IPS-18a (cell line): Measurements from ENCODE around the gene EDRF1.

ENCODE experiments used
- H3K27ac ChIP-seq: one replicate; pipeline ENCODE4 v1.5.1; 2013; ENCODE audit warnings: low read length
- H3K27me3 ChIP-seq: one replicate; pipeline ENCODE4 v1.6.1; 2013; ENCODE audit warnings: mild to moderate bottlenecking, low read length; ENCODE audit not compliant: control insufficient read depth, insufficient read depth
- H3K36me3 ChIP-seq: one replicate; pipeline ENCODE4 v1.6.1; 2013; ENCODE audit warnings: low read depth, low read length; ENCODE audit not compliant: control insufficient read depth
- H3K4me1 ChIP-seq: one replicate; pipeline ENCODE4 v1.6.1; 2013; ENCODE audit warnings: low read depth, low read length; ENCODE audit not compliant: control insufficient read depth
- H3K4me3 ChIP-seq: one replicate; pipeline ENCODE4 v1.5.1; 2013; ENCODE audit warnings: low read length
- H3K9ac ChIP-seq: one replicate; pipeline ENCODE4 v1.6.1; 2013; ENCODE audit warnings: mild to moderate bottlenecking, low read length, moderate library complexity
- H3K9me3 ChIP-seq: one replicate; pipeline ENCODE4 v1.6.1; 2013; ENCODE audit warnings: low read depth, low read length; ENCODE audit not compliant: control insufficient read depth

Gene EDRF1

DNA sequence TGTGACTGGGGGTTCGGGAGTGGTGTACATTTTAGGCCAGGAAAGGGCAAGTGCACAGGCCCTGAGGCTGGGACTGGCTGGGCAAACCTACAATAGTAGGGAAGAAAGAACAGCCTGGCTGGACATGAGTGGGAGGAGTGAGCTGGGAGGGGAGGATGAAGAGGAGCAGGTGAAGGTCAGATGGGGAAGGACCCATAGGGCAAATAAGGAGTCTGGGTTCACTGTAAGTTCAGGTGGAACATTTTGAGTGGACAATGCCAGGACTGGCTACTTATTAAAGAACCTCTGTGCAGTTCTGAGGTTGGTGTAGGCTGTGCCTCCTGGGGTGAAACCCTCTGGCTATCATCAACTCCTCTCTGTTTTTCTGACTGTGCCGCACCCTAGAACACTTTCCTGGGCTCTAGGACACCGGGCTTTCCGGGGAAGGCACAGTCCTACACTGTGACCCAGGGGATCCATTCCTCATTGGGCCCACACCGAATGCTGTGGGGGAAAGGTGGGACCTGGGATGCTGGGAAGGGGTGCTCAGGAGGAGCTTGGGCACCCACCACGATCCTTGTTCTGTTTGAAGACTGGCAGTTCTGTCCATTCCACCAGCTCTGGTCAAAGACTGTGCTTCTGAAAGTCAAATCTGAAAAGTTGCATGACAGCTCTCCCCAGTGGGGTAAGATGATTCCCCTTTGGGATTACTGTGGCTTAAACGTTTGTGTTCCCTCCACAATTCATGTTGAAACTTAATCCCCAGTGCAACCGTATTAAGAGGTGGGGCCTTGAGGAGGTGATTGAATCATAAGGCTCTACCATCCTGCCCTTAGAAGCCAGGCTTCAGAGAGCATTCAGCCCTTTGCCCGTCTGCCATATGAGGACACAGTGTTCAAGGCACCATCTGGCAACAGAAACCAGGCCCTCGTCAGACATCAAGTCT lies 60.2 kb downstream of the EDRF1 start:
- Histone ChIP-seq H3K9me3 (no peaks in the 10 kb centered on the region), H3K27me3 (no peaks in the 10 kb centered on the region), H3K9ac (no peak overlapping the region), H3K4me3 (no peak overlapping the region), H3K27ac (no peak overlapping the region), H3K36me3 (no peaks in the 10 kb centered on the region), H3K4me1 (no peaks in the 10 kb centered on the region)

DNA sequence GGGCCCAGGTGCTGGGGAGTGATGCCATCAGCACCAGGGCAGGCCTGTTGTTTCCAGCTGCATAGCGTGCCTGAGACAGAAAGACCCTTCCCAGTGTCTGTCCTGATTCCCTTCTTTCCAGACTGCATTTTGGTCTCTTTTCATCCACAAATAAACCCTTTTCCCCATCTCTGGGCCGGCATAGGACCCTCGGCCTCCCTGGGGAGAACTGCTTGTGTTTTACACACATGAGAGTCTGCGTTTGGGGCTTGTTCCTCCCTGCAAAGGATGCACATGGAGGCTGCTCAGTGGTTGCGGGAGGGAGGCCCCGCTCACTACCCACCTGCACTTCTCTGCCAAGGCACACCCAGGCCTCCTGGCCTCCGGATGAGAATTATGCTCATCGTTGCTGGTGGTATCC lies 61.9 kb downstream of the EDRF1 start:
- no peaks in the 10 kb centered on the region for H3K27me3 ChIP-seq
- H3K36me3 ChIP-seq = no peaks in the 10 kb centered on the region
- H3K9me3 ChIP-seq = no peaks in the 10 kb centered on the region
- H3K4me1 ChIP-seq = no peaks in the 10 kb centered on the region
- no peak overlapping the region for H3K27ac ChIP-seq
- no peak overlapping the region for H3K9ac ChIP-seq
- H3K4me3 ChIP-seq = no peak overlapping the region

DNA sequence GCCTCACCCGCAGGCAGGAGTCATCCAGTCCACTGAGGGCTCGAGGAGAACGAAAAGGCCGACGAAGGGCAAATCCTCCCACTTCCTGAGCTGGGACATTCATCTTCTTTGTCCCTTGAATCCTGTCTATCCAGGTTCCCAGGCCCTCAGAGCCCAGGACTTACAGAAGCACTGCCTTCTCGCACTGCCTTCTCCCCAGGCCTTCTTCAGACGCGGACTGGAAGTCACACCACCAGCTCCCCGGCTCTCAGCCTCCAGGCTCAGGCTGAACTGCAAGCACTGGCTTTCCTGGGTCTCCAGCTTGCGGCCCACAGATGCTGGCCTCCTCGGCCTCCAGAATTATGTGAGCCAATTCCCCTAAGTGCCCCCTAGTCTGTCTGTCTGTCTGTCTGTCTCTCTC lies 62.5 kb downstream of the EDRF1 start:
- no peaks in the 10 kb centered on the region for H3K36me3 ChIP-seq
- H3K27me3 ChIP-seq = no peaks in the 10 kb centered on the region
- H3K9ac ChIP-seq = no peak overlapping the region
- no peaks in the 10 kb centered on the region for H3K4me1 ChIP-seq
- H3K27ac ChIP-seq = no peak overlapping the region
- H3K9me3 ChIP-seq = no peaks in the 10 kb centered on the region
- H3K4me3 ChIP-seq = no peak overlapping the region

DNA sequence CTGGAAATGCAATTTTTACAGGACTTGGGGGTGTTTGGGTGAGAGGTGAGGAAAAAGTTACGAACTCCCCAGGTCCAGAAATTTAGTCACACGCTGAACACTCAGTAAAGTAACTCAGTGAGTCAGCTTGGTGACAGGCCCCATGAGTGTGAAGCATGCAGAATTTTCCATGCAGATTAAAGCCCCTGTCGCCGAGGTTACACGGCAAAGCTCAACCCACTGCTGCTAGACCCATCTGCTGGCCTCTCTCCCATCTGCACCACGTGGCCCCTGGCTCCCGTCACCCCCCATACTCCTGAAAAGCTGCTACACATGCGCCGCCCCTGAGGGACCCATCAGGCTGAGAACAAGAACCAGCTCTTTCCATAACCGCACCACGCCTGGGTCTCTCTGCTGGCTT lies 63.1 kb downstream of the EDRF1 start:
- Histone ChIP-seq H3K4me3 (no peak overlapping the region), H3K27me3 (no peaks in the 10 kb centered on the region), H3K27ac (no peak overlapping the region), H3K36me3 (no peaks in the 10 kb centered on the region), H3K9ac (no peak overlapping the region), H3K4me1 (no peaks in the 10 kb centered on the region), H3K9me3 (no peaks in the 10 kb centered on the region)

DNA sequence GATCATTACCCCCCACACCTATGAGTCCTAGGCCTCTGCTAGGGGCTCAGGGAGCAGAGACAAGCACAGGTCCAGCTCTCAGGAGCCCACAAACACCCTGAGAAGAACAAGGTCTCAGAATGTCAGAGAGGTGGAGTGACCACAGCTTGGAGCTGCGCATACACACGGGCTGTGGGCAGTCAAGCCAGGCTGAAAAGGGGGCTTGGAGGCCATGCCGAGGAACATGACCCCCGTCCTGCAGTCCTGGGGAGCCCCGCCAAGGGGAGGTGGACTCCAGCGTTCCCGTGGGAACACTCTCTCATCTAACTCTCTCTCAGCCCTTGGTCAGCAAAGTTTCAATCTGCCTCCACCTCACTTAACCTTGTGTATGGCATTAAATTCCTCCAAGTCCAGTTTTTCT lies 63.9 kb downstream of the EDRF1 start:
- Histone ChIP-seq H3K4me3 (no peak overlapping the region), H3K4me1 (no peaks in the 10 kb centered on the region), H3K27ac (no peak overlapping the region), H3K36me3 (no peaks in the 10 kb centered on the region), H3K27me3 (no peaks in the 10 kb centered on the region), H3K9me3 (no peaks in the 10 kb centered on the region), H3K9ac (no peak overlapping the region)

DNA sequence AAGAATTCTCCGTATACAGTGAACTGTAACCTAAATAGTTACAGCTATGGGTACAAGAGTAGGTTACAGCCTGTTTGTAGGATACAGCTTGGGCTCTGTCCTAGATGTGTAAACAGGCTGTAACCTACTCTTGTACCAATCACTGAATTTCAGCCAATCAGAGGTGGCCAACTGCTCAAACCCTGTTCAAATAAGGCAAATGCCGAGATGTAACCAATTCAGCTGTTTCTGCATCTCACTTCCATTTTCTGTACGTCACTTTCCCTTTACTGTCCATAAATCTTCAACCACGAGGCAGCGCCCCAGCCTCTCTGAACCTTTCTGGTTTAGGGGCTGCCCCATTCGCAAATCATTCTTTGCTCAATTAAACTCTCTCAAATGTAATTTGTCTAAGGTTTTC lies 64.4 kb downstream of the EDRF1 start:
- H3K36me3 ChIP-seq = peaks cover under 1% of the 10 kb centered on the region
- no peaks in the 10 kb centered on the region for H3K9me3 ChIP-seq
- H3K9ac ChIP-seq = no peak overlapping the region
- no peaks in the 10 kb centered on the region for H3K4me1 ChIP-seq
- no peak overlapping the region for H3K4me3 ChIP-seq
- H3K27me3 ChIP-seq = no peaks in the 10 kb centered on the region
- H3K27ac ChIP-seq = no peak overlapping the region

DNA sequence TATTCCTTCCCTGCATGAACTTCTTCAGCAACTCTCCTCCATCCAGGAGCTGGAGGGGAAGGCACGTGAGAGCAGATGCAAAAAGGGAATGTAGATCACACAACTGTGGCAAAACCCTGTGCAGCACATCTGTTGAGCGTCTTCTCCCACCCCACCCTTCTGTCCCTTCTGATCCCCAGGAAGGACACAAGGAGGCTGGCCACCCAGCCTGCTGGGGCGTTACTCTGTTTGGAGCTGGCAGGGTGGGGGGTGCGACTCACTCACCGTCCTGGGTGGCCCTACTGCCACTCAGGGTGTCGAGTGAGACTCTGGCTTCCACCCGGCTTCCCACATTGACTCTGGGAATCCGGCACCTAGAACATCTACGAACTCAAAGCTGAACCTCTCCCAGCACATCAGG lies 66.3 kb downstream of the EDRF1 start:
- Histone ChIP-seq H3K4me1 (no peaks in the 10 kb centered on the region), H3K27ac (no peak overlapping the region), H3K9ac (no peak overlapping the region), H3K27me3 (no peaks in the 10 kb centered on the region), H3K4me3 (no peak overlapping the region), H3K9me3 (no peaks in the 10 kb centered on the region), H3K36me3 (peaks cover 4% of the 10 kb centered on the region)

DNA sequence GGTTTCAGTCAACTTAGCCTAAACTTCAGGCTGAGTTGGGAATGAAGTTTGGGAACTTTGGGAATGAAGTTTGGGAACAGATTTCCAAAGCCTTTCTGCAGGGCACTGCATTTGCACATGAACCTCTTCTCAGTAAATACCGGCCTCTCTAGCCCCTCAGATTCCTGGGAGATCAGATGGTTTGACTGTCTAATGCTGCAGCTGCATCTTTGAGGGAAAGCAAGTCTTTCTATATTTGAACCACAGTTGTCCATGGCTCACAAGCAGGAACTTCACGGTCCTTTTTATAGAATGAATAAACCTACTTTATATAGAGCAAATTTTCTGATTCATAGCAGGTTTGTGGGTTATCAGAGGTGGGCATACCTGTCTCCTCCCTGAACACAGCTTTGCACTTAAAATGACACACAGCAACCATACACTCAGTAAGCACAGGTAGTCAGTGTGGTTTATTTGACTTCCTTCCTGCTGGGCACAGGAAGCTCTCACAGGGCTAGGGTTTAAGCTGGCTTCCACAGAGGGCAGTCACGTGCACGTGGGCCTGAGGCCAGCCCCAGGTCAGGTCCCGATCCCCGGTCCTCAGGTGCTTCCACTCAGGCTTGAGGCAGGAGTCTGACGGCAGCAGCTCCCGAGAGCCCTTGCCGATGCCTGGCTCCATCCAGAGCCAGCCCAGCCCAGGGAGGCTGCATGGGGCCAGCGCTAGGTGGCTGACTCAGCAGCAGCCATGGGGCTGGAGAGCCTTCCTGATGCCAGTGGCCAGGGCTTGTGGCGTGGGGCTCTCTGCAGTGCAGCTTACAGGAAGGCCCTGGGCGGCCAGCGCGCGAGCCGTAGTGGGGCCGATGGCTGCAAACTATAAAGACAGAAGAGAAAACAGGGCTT lies 68.9 kb downstream of the EDRF1 start:
- Histone ChIP-seq H3K9ac (no peak overlapping the region), H3K27me3 (no peaks in the 10 kb centered on the region), H3K36me3 (peaks cover 19% of the 10 kb centered on the region), H3K4me3 (no peak overlapping the region), H3K27ac (no peak overlapping the region), H3K9me3 (no peaks in the 10 kb centered on the region), H3K4me1 (no peaks in the 10 kb centered on the region)

DNA sequence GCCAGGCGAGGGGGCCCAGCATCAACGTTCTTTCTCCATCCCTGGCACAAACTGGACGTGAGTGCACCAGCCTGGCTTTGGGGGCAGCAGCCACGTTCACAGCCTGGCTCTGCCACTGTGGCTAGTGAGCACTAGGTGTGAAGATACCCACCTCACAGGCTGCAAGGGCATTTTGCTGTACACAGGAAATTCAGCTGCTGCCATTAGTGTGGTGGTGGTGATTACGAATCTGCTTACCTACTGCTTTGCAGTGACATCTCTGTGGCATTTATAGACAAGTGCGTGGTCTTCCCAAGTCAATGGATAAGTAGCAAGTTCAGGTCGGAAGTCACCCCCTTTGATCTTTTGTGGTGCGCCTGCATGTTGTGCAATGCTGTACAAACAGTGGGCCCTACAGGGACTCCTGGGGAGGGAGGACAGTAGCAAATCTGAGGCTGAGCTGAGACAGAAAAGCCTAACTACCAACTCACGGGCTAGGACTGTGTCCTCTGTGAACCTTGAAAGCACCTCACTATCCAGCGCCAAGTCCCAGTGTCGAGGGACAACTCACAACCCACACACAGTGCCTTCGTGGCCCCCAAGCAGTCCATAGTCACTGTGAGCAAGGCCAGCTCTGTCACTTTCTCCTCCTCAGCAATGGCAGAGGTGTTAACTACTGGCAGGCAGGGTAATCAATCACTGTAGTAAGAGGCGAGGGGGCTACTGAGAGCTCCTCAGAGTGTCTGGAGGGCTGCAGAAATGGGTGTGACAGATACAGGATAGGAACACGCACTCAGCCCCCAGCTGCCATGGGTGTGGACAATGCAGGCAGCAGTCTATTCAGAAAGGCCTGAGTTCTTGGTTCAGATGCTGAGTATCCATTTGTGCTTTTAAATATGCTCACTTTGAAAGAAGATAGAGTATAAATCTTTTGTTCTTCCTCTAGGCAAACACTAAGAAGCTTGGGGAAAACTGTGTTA lies 73.1 kb downstream of the EDRF1 start:
- Histone ChIP-seq H3K36me3 (peaks cover 39% of the 10 kb centered on the region), H3K27me3 (no peaks in the 10 kb centered on the region), H3K9me3 (no peaks in the 10 kb centered on the region), H3K4me1 (no peaks in the 10 kb centered on the region), H3K9ac (no peak overlapping the region), H3K4me3 (no peak overlapping the region), H3K27ac (no peak overlapping the region)

DNA sequence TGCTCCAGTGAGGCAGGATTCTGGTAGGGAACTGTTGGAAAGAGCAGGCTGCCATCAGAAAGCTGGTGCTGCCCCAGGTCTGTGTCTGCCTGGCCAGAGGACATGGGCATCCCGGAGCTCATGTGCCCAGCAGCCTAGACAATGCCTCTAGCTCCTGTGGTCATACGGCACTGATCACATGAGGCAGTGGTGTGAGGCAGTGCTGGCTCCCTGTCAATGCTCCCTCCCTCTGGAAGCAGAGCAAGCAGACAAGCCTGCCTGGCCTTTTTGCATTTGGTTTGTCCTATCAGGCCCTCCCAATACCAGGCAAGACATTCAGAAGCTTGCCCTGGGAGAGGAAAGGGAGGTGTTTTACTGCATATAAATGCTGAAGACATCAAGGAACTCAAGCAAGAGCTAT lies 75.6 kb downstream of the EDRF1 start:
- Histone ChIP-seq H3K27me3 (no peaks in the 10 kb centered on the region), H3K4me1 (no peaks in the 10 kb centered on the region), H3K9ac (no peak overlapping the region), H3K4me3 (no peak overlapping the region), H3K9me3 (no peaks in the 10 kb centered on the region), H3K27ac (no peak overlapping the region), H3K36me3 (peaks cover 34% of the 10 kb centered on the region)

DNA sequence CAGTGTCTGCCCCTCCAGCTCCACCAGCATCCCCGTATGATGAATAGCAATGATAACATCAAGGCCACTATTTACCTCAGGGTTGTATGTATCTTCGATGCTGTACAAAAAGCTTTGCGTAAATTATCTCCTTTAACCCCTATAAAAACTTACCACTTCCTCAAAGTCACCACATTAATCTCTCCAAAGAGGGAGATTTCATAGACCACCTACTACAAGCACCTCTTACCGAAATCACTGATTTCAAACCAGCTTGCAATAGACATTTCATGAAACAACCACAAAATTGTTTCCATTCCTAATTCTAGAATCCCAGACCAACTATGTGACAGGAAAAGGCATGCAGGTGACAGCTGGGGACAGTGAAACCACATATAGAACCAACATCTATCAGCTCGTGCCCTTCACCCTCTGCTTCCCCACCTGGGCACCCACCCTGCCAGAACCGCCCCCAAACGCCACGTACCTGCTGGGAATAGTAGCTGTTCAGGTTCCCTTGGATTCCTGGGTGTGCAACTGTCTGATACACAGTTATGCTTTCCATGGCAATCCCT lies 76.2 kb downstream of the EDRF1 start:
- Histone ChIP-seq H3K9ac (no peak overlapping the region), H3K36me3 (peaks cover 34% of the 10 kb centered on the region), H3K27me3 (no peaks in the 10 kb centered on the region), H3K4me1 (no peaks in the 10 kb centered on the region), H3K27ac (no peak overlapping the region), H3K4me3 (no peak overlapping the region), H3K9me3 (no peaks in the 10 kb centered on the region)
